Breast epithelium (tissue), 3 donors: Measurements from ENCODE around the gene NPAS4.
A peak's percentile ranks its signal among the peaks of the same experiment; 100 is the strongest.

Source experiments
- POLR2A ChIP-seq: fragments of 450-650 bp; IDR thresholded peaks from one replicate; pipeline ENCODE4 v1.6.1; 2016; ENCODE audit warnings: antibody characterized with exemption, mild to moderate bottlenecking, moderate library complexity
- POLR2AphosphoS5 ChIP-seq, 3 donors: sonication (generic); formaldehyde crosslinking; IDR thresholded peaks; one replicate each; pipeline ENCODE4 v1.6.1; 2017; ENCODE audit warnings: antibody characterized with exemption in 3 of 3
- TF ChIP-seq, protein P1 (sequence below), 3 donors: fragments of 450-650 bp; IDR thresholded peaks; one replicate each; pipeline ENCODE4 v1.5.1; 2016 to 2017; ENCODE audit warnings: antibody characterized with exemption in 3 of 3, mild to moderate bottlenecking in 3 of 3, moderate library complexity in 3 of 3

DNA sequence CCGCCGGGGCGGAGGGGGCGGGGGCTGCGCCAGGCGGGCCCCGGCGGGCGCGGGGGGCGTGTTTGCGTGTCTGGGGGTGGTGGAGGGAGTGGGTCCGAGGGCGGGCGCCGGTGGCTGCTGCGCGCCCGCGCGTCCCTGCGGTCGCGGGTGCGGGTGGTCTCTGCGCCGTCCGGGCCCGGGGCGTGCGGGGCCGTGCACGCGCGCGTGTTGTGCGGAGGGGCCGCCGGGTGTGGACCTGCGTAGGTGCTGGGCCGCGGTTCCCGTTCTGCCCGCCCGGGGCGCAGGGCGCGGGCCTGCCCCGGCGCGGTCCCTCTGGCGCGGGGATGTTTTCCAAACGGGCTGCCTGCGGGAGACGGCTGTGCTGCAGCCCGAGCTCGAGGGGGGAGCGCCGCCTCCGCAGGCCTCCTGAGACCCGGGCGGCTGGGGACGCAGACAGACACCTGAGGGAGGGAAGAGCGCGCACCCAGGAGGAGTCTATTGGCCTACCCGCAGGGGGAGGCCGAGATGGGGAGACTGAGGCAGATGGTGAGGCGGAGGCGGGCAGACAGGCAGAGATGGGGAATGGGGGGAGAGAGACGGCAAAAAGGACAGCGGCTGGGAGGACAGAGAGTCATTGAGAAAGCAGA is 46.3 kb downstream of the NPAS4 start:
- no peak for TF ChIP-seq POLR2AphosphoS5 (IDR thresholded peaks at IDR 0.05)
- TF ChIP-seq, protein P1, sequence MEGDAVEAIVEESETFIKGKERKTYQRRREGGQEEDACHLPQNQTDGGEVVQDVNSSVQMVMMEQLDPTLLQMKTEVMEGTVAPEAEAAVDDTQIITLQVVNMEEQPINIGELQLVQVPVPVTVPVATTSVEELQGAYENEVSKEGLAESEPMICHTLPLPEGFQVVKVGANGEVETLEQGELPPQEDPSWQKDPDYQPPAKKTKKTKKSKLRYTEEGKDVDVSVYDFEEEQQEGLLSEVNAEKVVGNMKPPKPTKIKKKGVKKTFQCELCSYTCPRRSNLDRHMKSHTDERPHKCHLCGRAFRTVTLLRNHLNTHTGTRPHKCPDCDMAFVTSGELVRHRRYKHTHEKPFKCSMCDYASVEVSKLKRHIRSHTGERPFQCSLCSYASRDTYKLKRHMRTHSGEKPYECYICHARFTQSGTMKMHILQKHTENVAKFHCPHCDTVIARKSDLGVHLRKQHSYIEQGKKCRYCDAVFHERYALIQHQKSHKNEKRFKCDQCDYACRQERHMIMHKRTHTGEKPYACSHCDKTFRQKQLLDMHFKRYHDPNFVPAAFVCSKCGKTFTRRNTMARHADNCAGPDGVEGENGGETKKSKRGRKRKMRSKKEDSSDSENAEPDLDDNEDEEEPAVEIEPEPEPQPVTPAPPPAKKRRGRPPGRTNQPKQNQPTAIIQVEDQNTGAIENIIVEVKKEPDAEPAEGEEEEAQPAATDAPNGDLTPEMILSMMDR (IDR thresholded peaks at IDR 0.05): peak in 2 of 3 donors; percentile 12 to 50
- TF ChIP-seq POLR2A: no peak
